Gastrocnemius medialis (tissue), 4 donors: Measurements from ENCODE around the gene ALOX5AP. TPM values are rescaled to one million over a fixed set of nuclear protein-coding genes. Genes with fewer than 3 reads are reported as not detected.
A peak's percentile ranks its signal among the peaks of the same experiment; 100 is the strongest.

Source experiments
- ATAC-seq, 2 donors: fragments of 150-250 bp; one replicate each; pipeline ENCODE4 v1.9.1; 2016
- DNase-seq, 2 donors: peaks; one replicate each; pipeline ENCODE4 v3.0.0-alpha.2; 2019
- H3K27ac ChIP-seq, 4 donors: fragments of 200-600 bp; sonication (generic); 1 replicate in 1 of 4; 2 replicates in 3 of 4; pipeline ENCODE4 v1.5.1; 2016 to 2018; ENCODE audit warnings: mild to moderate bottlenecking in 2 of 4, moderate library complexity in 1 of 4
- H3K27me3 ChIP-seq, 3 donors: fragments of 200-600 bp; sonication (generic) in 2 of 3; 1 replicate in 1 of 3; 2 replicates in 2 of 3; pipeline versions ENCODE4 v1.5.1 to v1.6.0; 2016 to 2019; ENCODE audit warnings: mild to moderate bottlenecking in 1 of 3, moderate library complexity in 1 of 3
- H3K36me3 ChIP-seq, 2 donors: fragments of 200-600 bp; sonication (generic) in 1 of 2; one replicate each; pipeline ENCODE4 v1.5.1; 2017 to 2018
- H3K4me1 ChIP-seq, 2 donors: fragments of 200-600 bp; sonication (generic) in 1 of 2; one replicate each; pipeline ENCODE4 v1.5.1; 2016 to 2017; ENCODE audit warnings: mild to moderate bottlenecking in 2 of 2
- H3K4me3 ChIP-seq, 4 donors: fragments of 200-600 bp; sonication (generic) in 3 of 4; 1 replicate in 1 of 4; 2 replicates in 3 of 4; pipeline ENCODE4 v1.5.1; 2016 to 2019; ENCODE audit warnings: mild to moderate bottlenecking in 2 of 4
- H3K9me3 ChIP-seq, 3 donors: fragments of 200-600 bp; sonication (generic) in 2 of 3; 1 replicate in 1 of 3; 2 replicates in 2 of 3; pipeline ENCODE4 v1.5.1; 2016 to 2019
- CTCF ChIP-seq, 5 experiments: fragments of 450-650 bp in 3 of 5; fragments of 200-600 bp in 2 of 5; sonication (generic) in 2 of 5; IDR thresholded peaks in 4 of 5; conservative IDR thresholded peaks in 1 of 5; 1 replicate in 4 of 5; 2 replicates in 1 of 5; pipeline ENCODE4 v1.5.1; 2016 to 2019; ENCODE audit warnings: antibody characterized with exemption in 5 of 5, mild to moderate bottlenecking in 3 of 5, moderate library complexity in 3 of 5
- POLR2A ChIP-seq, 2 donors: fragments of 450-650 bp; IDR thresholded peaks; one replicate each; pipeline ENCODE4 v1.6.1; 2017; ENCODE audit warnings: antibody characterized with exemption in 2 of 2, mild to moderate bottlenecking in 2 of 2, moderate library complexity in 2 of 2
- in situ Hi-C, 4 donors: fragments of 200-750 bp; cut with MboI; loops; one replicate each; pipeline versions ENCODE4 v1.15.0 to v1.8.0; 2017; ENCODE audit warnings: low sequenced_read_pairs in 4 of 4
- intact Hi-C: fragments of 100-400 bp; cut with DNase I; formaldehyde crosslinking; loops from one replicate; pipeline ENCODE4 v1.15.1; 2023; ENCODE audit warnings: low total_unique reads
- total RNA-seq, 4 donors: library from RNA; depleted of rRNA; stranded (reverse); fragments of >200 nt; gene quantifications; one replicate each; pipeline versions ENCODE4 v1.1.0 to v1.2.3, GENCODE V29; 2016

The ALOX5AP gene
- total RNA-seq, 4 donors from 2014 or later, result 5.3 to 9.1 (median 7.1) TPM

GRCh38 chr13:30727491-30728355 is 7.6 kb upstream of the ALOX5AP start:
- DNase-seq (peak in 1 of 2 donors; percentile 33), ATAC-seq (peak; percentile 46 to 61)
- no peaks in the 10 kb centered on the region for H3K9me3 ChIP-seq
- peak overlapping the region in 1 of 4 donors; percentile 58 for H3K27ac ChIP-seq
- in situ Hi-C loops, result no loop called here
- intact Hi-C loops, result no loop called here
- no peaks in the 10 kb centered on the region for H3K36me3 ChIP-seq
- peaks cover 0 to 44% of the 10 kb centered on the region in 2 donors for H3K4me1 ChIP-seq
- no peaks in the 10 kb centered on the region for H3K27me3 ChIP-seq
- no peak for TF ChIP-seq CTCF (IDR thresholded peaks at IDR 0.05 in 4 of 5, conservative IDR thresholded peaks at IDR 0.05 in 1 of 5)
- no peak for TF ChIP-seq POLR2A (IDR thresholded peaks at IDR 0.05)
- no peak overlapping the region for H3K4me3 ChIP-seq

- in situ Hi-C loops (no loop called here), intact Hi-C loops (no loop called here)
- ATAC-seq (no peak), DNase-seq (no peak)
- no peaks in the 10 kb centered on the region for H3K9me3 ChIP-seq
- no peak overlapping the region for H3K27ac ChIP-seq
- no peak for TF ChIP-seq CTCF (IDR thresholded peaks at IDR 0.05 in 4 of 5, conservative IDR thresholded peaks at IDR 0.05 in 1 of 5)
- no peak for TF ChIP-seq POLR2A (IDR thresholded peaks at IDR 0.05)
- H3K27me3 ChIP-seq, result no peaks in the 10 kb centered on the region
- H3K4me1 ChIP-seq, result peaks cover 0 to 44% of the 10 kb centered on the region in 2 donors
- H3K36me3 ChIP-seq, result no peaks in the 10 kb centered on the region
- no peak overlapping the region for H3K4me3 ChIP-seq
These were observed 5.5 kb upstream of the ALOX5AP start for GRCh38 chr13:30729801-30730200.

GRCh38 chr13:30730526-30730925 is 4.8 kb upstream of the ALOX5AP start:
- in situ Hi-C loops, result no loop called here
- no peak for DNase-seq
- intact Hi-C loops, result no loop called here
- peaks cover 0 to 41% of the 10 kb centered on the region in 2 donors for H3K4me1 ChIP-seq
- TF ChIP-seq POLR2A (IDR thresholded peaks at IDR 0.05) (no peak), CTCF (IDR thresholded peaks at IDR 0.05 in 4 of 5, conservative IDR thresholded peaks at IDR 0.05 in 1 of 5) (no peak)
- H3K9me3 ChIP-seq, result no peaks in the 10 kb centered on the region
- no peak overlapping the region for H3K4me3 ChIP-seq
- ATAC-seq, result no peak
- H3K27me3 ChIP-seq, result no peaks in the 10 kb centered on the region
- no peaks in the 10 kb centered on the region for H3K36me3 ChIP-seq
- no peak overlapping the region for H3K27ac ChIP-seq

GRCh38 chr13:30731361-30732045 is 3.8 kb upstream of the ALOX5AP start:
- intact Hi-C loops, result no loop called here
- Histone ChIP-seq H3K4me1 (peaks cover 0 to 31% of the 10 kb centered on the region in 2 donors), H3K9me3 (no peaks in the 10 kb centered on the region), H3K27ac (no peak overlapping the region), H3K27me3 (no peaks in the 10 kb centered on the region), H3K4me3 (peak overlapping the region; percentile 6 to 34 (median 25)), H3K36me3 (no peaks in the 10 kb centered on the region)
- TF ChIP-seq CTCF (IDR thresholded peaks at IDR 0.05 in 4 of 5, conservative IDR thresholded peaks at IDR 0.05 in 1 of 5), result no peak
- DNase-seq, result no peak
- no peak for ATAC-seq
- in situ Hi-C loops, result no loop called here
